Astrocyte of the hippocampus (primary cell): Measurements from ENCODE around the gene IDUA.

ENCODE experiments used
- DNase-seq: peaks from one replicate; pipeline ENCODE4 v3.0.0; 2011; ENCODE audit warnings: low read depth, low spot score

Gene IDUA

GRCh38 chr4:956531-957230 is 30.2 kb upstream of the IDUA start:
- no peak for DNase-seq

- DNase-seq: no peak
Observed at GRCh38 chr4:957231-957580, 29.6 kb upstream of the IDUA start.

GRCh38 chr4:957581-958313 is 29.1 kb upstream of the IDUA start:
- no peak for DNase-seq

GRCh38 chr4:958314-958665 is 28.6 kb upstream of the IDUA start:
- DNase-seq: no peak

GRCh38 chr4:958696-959337 is 28.0 kb upstream of the IDUA start:
- DNase-seq: no peak

- DNase-seq: no peak
Observed at GRCh38 chr4:959338-960139, 27.3 kb upstream of the IDUA start.

GRCh38 chr4:960140-960635 is 26.7 kb upstream of the IDUA start:
- DNase-seq: no peak

GRCh38 chr4:960636-961350 is 26.1 kb upstream of the IDUA start:
- DNase-seq: no peak

GRCh38 chr4:961351-962230 is 25.3 kb upstream of the IDUA start:
- no peak for DNase-seq

- DNase-seq: no peak
Observed at GRCh38 chr4:962231-963208, 24.3 kb upstream of the IDUA start.

- DNase-seq: no peak
Observed at GRCh38 chr4:963276-964225, 23.3 kb upstream of the IDUA start.

- DNase-seq: no peak
Observed at GRCh38 chr4:964346-965025, 22.4 kb upstream of the IDUA start.

- no peak for DNase-seq
Observed at GRCh38 chr4:965048-965765, 21.6 kb upstream of the IDUA start.

- DNase-seq: no peak
Observed at GRCh38 chr4:965766-966134, 21.1 kb upstream of the IDUA start.

- no peak for DNase-seq
Observed at GRCh38 chr4:966266-967112, 20.4 kb upstream of the IDUA start.
